K562 (cell line): Measurements from ENCODE around the gene TMEFF1. TPM values are rescaled to one million over a fixed set of nuclear protein-coding genes. Genes with fewer than 3 reads are reported as not detected.
A peak's percentile ranks its signal among the peaks of the same experiment; 100 is the strongest.

Experiments
- ATAC-seq: fragments of 200-7000 bp; cut with Tn5 transposase; 3 replicates; pipeline ENCODE4 v1.9.1; 2020; ENCODE audit warnings: moderate library complexity
- BruUV-seq: library from RNA; stranded (reverse); fragments of 400-500 nt; replicated peaks from 2 replicates; lab custom pipeline; 2021; lab: Mats Ljungman, UMichigan
- CTCF ChIA-PET: fragments of 300-600 bp; formaldehyde crosslinking; extraction: SDS; loops from one replicate; lab custom pipeline; 2021; ENCODE audit warnings: low intra/inter-chr PET ratio; lab: Yijun Ruan, JAX
- POLR2A ChIA-PET: fragments of 300-600, 350-650 bp; sonication (Branson Sonifier 250); formaldehyde crosslinking; extraction: SDS; loops from one replicate; lab custom pipeline; 2021; ENCODE audit warnings: antibody characterized with exemption, inconsistent platforms; lab: Yijun Ruan, JAX
- DNase-seq, 4 experiments: peaks; one replicate each; pipeline versions ENCODE4 v3.0.0 to v3.0.0-alpha.2; 2011 to 2018; ENCODE audit warnings: low spot score in 3 of 4, mixed read lengths in 3 of 4; ENCODE audit errors: extremely low read depth in 1 of 4
- FAIRE-seq: peaks from 2 replicates; lab custom pipeline; 2011; peaks lifted over from hg19 to GRCh38; lab: Jason Lieb, UNC
- H2AFZ ChIP-seq: 2 replicates; pipeline ENCODE4 v1.6.0; 2011; ENCODE audit warnings: low read depth, low read length, control low read depth, inconsistent platforms
- H3K27ac ChIP-seq: fragments of 200-600 bp; 3 replicates; pipeline ENCODE4 v1.8.0; 2011; ENCODE audit warnings: low read depth, mild to moderate bottlenecking, control low read depth, inconsistent platforms, low read length, moderate library complexity, mixed read lengths; ENCODE audit errors: extremely low read depth
- H3K27me3 ChIP-seq, 2 experiments: fragments of 300-600 bp in 1 of 2; 2 replicates in 1 of 2; 3 replicates in 1 of 2; pipeline versions ENCODE4 v1.6.0 to v1.8.0; 2011; ENCODE audit warnings: inconsistent platforms in 2 of 2, low read length in 2 of 2, mild to moderate bottlenecking in 1 of 2, mixed read lengths in 1 of 2, moderate library complexity in 1 of 2; ENCODE audit not compliant: control insufficient read depth in 2 of 2, insufficient read depth in 2 of 2
- H3K36me3 ChIP-seq: fragments of 300-600 bp; 3 replicates; pipeline ENCODE4 v1.8.0; 2011; ENCODE audit warnings: mild to moderate bottlenecking, low read length, inconsistent platforms; ENCODE audit not compliant: control insufficient read depth, insufficient read depth
- H3K4me1 ChIP-seq, 2 experiments: fragments of 200-600 bp in 1 of 2; replicated peaks in 1 of 2; 2 replicates in 1 of 2; 3 replicates in 1 of 2; pipeline versions ENCODE4 v1.5.1 to v1.8.0; 2011; ENCODE audit warnings: inconsistent platforms in 2 of 2, low read length in 2 of 2, mild to moderate bottlenecking in 1 of 2, mixed read lengths in 1 of 2, moderate library complexity in 1 of 2; ENCODE audit not compliant: control insufficient read depth in 2 of 2, insufficient read depth in 2 of 2
- H3K4me2 ChIP-seq: 2 replicates; pipeline ENCODE4 v1.6.1; 2011; ENCODE audit warnings: low read length, control low read depth, inconsistent platforms, mixed read lengths; ENCODE audit not compliant: insufficient read depth
- H3K4me3 ChIP-seq: fragments of 200-600 bp; sonication (generic), shearing (Covaris generic); 2 replicates; pipeline ENCODE4 v1.5.1; 2016; ENCODE audit warnings: control low read depth, inconsistent platforms
- H3K79me2 ChIP-seq: fragments of 200-600 bp; 3 replicates; pipeline ENCODE4 v1.8.0; 2011; ENCODE audit warnings: low read length, inconsistent platforms; ENCODE audit not compliant: control insufficient read depth, insufficient read depth
- H3K9ac ChIP-seq, 2 experiments: 2 replicates each; pipeline versions ENCODE4 v1.6.0 to v1.6.1; 2011; ENCODE audit warnings: low read depth in 2 of 2, low read length in 2 of 2, control low read depth in 1 of 2, inconsistent platforms in 1 of 2, mild to moderate bottlenecking in 1 of 2, mixed read lengths in 1 of 2; ENCODE audit not compliant: insufficient read depth in 1 of 2
- H3K9me1 ChIP-seq: one replicate; pipeline ENCODE4 v1.6.0; 2011; ENCODE audit warnings: inconsistent platforms, mild to moderate bottlenecking, low read length, moderate library complexity; ENCODE audit not compliant: control insufficient read depth, insufficient read depth
- H3K9me3 ChIP-seq: replicated peaks from 2 replicates; pipeline ENCODE4 v1.5.1; 2011; ENCODE audit warnings: low read depth, low read length, inconsistent platforms; ENCODE audit not compliant: control insufficient read depth, insufficient read depth
- H4K20me1 ChIP-seq: replicated peaks from 2 replicates; pipeline ENCODE4 v1.6.1; 2011; ENCODE audit warnings: low read length, inconsistent platforms, mixed read lengths; ENCODE audit not compliant: control insufficient read depth, insufficient read depth
- BCOR ChIP-seq: fragments of 450-650 bp; IDR thresholded peaks from 2 replicates; pipeline ENCODE4 v1.6.1; 2016
- CBFA2T2 ChIP-seq: fragments of 450-650 bp; conservative IDR thresholded peaks from 2 replicates; pipeline ENCODE4 v1.6.1; 2017; ENCODE audit warnings: mild to moderate bottlenecking
- CREB5 ChIP-seq: fragments of 250-450 bp; sonication (Bioruptor Pico); IDR thresholded peaks from 2 replicates; pipeline ENCODE4 v1.5.0; 2020; ENCODE audit warnings: mild to moderate bottlenecking
- ETS2 ChIP-seq: IDR thresholded peaks from 2 replicates; pipeline ENCODE4 v1.6.1; 2016; ENCODE audit warnings: borderline replicate concordance, missing genetic modification characterization, mild to moderate bottlenecking, moderate library complexity, missing compliant biosample characterization; ENCODE audit not compliant: poor library complexity, severe bottlenecking
- GTF2F1 ChIP-seq: IDR thresholded peaks from 2 replicates; pipeline ENCODE4 v1.6.1; 2011; ENCODE audit warnings: low read depth, low read length, improper control_type of control experiment
- HNRNPUL1 ChIP-seq: fragments of 200-400 bp; formaldehyde crosslinking; IDR thresholded peaks from 2 replicates; pipeline ENCODE4 v1.6.1; 2017; ENCODE audit warnings: low read length
- JUNB ChIP-seq: fragments of 450-650 bp; formaldehyde crosslinking; conservative IDR thresholded peaks from 2 replicates; pipeline ENCODE4 v1.4.0; 2020; ENCODE audit warnings: mild to moderate bottlenecking
- MCM3 ChIP-seq: fragments of 450-650 bp; IDR thresholded peaks from 2 replicates; pipeline ENCODE4 v1.6.1; 2016
- PHTF2 ChIP-seq: fragments of 250-450 bp; sonication (Bioruptor Pico); IDR thresholded peaks from 2 replicates; pipeline ENCODE4 v1.5.0; 2021; ENCODE audit warnings: mild to moderate bottlenecking
- RBM25 ChIP-seq: fragments of 200-400 bp; formaldehyde crosslinking; IDR thresholded peaks from 2 replicates; pipeline ENCODE4 v1.6.1; 2018; ENCODE audit warnings: low read length, low read depth, moderate library complexity; ENCODE audit not compliant: severe bottlenecking
- RCOR1 ChIP-seq, 2 experiments: IDR thresholded peaks; 2 replicates each; pipeline ENCODE4 v1.6.1; 2012; ENCODE audit warnings: low read depth in 2 of 2, low read length in 2 of 2, borderline replicate concordance in 1 of 2, improper control_type of control experiment in 1 of 2
- SMARCA4 ChIP-seq: fragments of 450-650 bp; IDR thresholded peaks from 2 replicates; pipeline ENCODE4 v1.6.1; 2016
- SMARCA5 ChIP-seq: fragments of 450-650 bp; IDR thresholded peaks from 2 replicates; pipeline ENCODE4 v1.6.1; 2016
- SRSF3 ChIP-seq: fragments of 200-400 bp; formaldehyde crosslinking; IDR thresholded peaks from 2 replicates; pipeline ENCODE4 v1.6.1; 2016; ENCODE audit warnings: mild to moderate bottlenecking, low read length, moderate library complexity; ENCODE audit not compliant: insufficient read depth
- ZBTB2 ChIP-seq: fragments of 450-650 bp; IDR thresholded peaks from 2 replicates; pipeline ENCODE4 v1.6.1; 2016; ENCODE audit warnings: antibody characterized with exemption
- ZFP36 ChIP-seq: fragments of 150-350 bp; IDR thresholded peaks from 2 replicates; pipeline ENCODE4 v1.6.1; 2018; ENCODE audit warnings: low read length, low read depth; ENCODE audit not compliant: partially characterized antibody
- ZNF174 ChIP-seq: fragments of 250-450 bp; sonication (Bioruptor Pico); IDR thresholded peaks from 2 replicates; pipeline ENCODE4 v1.4.0; 2020; ENCODE audit warnings: mild to moderate bottlenecking
- ZNF239 ChIP-seq: fragments of 250-450 bp; sonication (Bioruptor Pico); IDR thresholded peaks from 2 replicates; pipeline ENCODE4 v1.4.0; 2020; ENCODE audit warnings: mild to moderate bottlenecking
- ZNF253 ChIP-seq: fragments of 250-450 bp; sonication (Bioruptor Pico); conservative IDR thresholded peaks from 2 replicates; pipeline ENCODE4 v1.6.1; 2021; ENCODE audit warnings: mild to moderate bottlenecking
- WGBS: fragments of 100-300 bp; shearing (Covaris generic); methylation state at CpG from one replicate; pipeline ENCODE4 v1.1.6; 2016; ENCODE audit warnings: low coverage, mixed read lengths; ENCODE audit not compliant: insufficient coverage; ENCODE audit errors: missing lambda C conversion rate; 5-methylcytosine and 5-hydroxymethylcytosine counted together
- in situ Hi-C: fragments of 300-500 bp; cut with MboI; formaldehyde crosslinking; loops from 4 replicates; pipeline ENCODE4 v1.15.0; 2018; ENCODE audit warnings: inconsistent platforms, mixed read lengths
- intact Hi-C: fragments of 100-400 bp; cut with micrococcal nuclease; formaldehyde crosslinking; loops from 2 replicates; pipeline ENCODE4 v1.14.2; 2022
- polyA plus RNA-seq, 8 experiments: library from polyadenylated mRNA; depleted of rRNA in 4 of 8; stranded (reverse) in 5 of 8; unstranded in 3 of 8; fragments of >200 nt; fragmentation: Nextera tagmentation in 2 of 8; fragmentation: Illumina TruSeq in 1 of 8; extraction: Ambion mirVana in 2 of 8; extraction: Trizol in 1 of 8; gene quantifications; 2 replicates each; pipeline versions ENCODE4 v1.2.1 to v1.2.3, GENCODE V29; 2011 to 2014; ENCODE audit warnings: inconsistent platforms in 1 of 8, missing spikeins in 1 of 8
- total RNA-seq, 7 experiments: library from RNA; depleted of rRNA in 6 of 7; stranded (reverse); fragments of >200 nt in 6 of 7; fragmentation: Illumina TruSeq in 2 of 7; extraction: Trizol in 2 of 7; gene quantifications; 2 replicates each; pipeline versions ENCODE4 v1.2.1 to v1.2.3, GENCODE V29; 2011 to 2021; ENCODE audit warnings: low replicate concordance in 1 of 7

TMEFF1 gene
- total and polyA plus RNA-seq, 9 of the 15 experiments (the other 6 are each of a cell fraction or from before 2014, with no cell fraction given): 0.07 to 1.1 (median 0.28) TPM; not detected in 2

- Histone ChIP-seq H3K27ac (no peak overlapping the region), H3K9ac (no peak overlapping the region), H3K4me2 (no peak overlapping the region), H3K9me3 (no peaks in the 10 kb centered on the region), H3K79me2 (no peaks in the 10 kb centered on the region)
- no peak for ATAC-seq
- WGBS: 0% methylated on average over 1 of the region's 1 CpG
- TF ChIP-seq RCOR1 (IDR thresholded peaks at IDR 0.05; ENCODE audit: borderline replicate concordance in 1 of 2, low read depth in 2 of 2, low read length in 2 of 2) (0 out of 4 replicates have a peak, but pooled peaks of 1 of the 2 experiments have one; percentile 19), ZFP36 (peak; percentile 40), CBFA2T2 (no peak), ZNF253 (CRISPR knock-in tag) (no peak), JUNB (CRISPR knock-in tag) (no peak), ZNF174 (CRISPR knock-in tag) (no peak), ZNF239 (CRISPR knock-in tag) (no peak), SMARCA5 (0 out of 2 replicates have a peak, but pooled peaks have one; percentile 20), CREB5 (CRISPR knock-in tag) (no peak), GTF2F1 (no peak), SRSF3 (no peak), SMARCA4 (no peak), ZBTB2 (no peak), BCOR (peak; percentile 75; the same call in 1 of the 2 replicates), MCM3 (no peak), RBM25 (peak; percentile 95), ETS2 (tag) (no peak), PHTF2 (no peak), HNRNPUL1 (no peak)
- TF ChIP-seq, all 486 proteins: peak for 5
- no peak for DNase-seq
- intact Hi-C loops: no loop called here
- no TSS peak for BruUV-seq
- no peaks in the 10 kb centered on the region for H4K20me1 ChIP-seq
- H3K4me1 ChIP-seq: no peaks in the 10 kb centered on the region; a peak in 1 of 5 replicates
- H3K9me1 ChIP-seq: no peaks in the 10 kb centered on the region
- H2AFZ ChIP-seq: no peak overlapping the region
- in situ Hi-C loops: no loop called here
- ChIA-PET POLR2A (no interaction called here), CTCF (no interaction called here)
- no peaks in the 10 kb centered on the region for H3K27me3 ChIP-seq
- no peaks in the 10 kb centered on the region for H3K36me3 ChIP-seq
- no peak for FAIRE-seq
- no peak overlapping the region for H3K4me3 ChIP-seq
These were observed 38.3 kb downstream of the TMEFF1 start for GRCh38 chr9:100511205-100511604.
